Breast epithelium (tissue), 4 donors: ENCODE measurements around the gene PNMT. TPM values are rescaled to one million over a fixed set of nuclear protein-coding genes. Genes with fewer than 3 reads are reported as not detected.

Source experiments
- DNase-seq, 2 donors: peaks; one replicate each; pipeline ENCODE4 v3.0.0-alpha.2; 2019; ENCODE audit warnings: low spot score in 2 of 2
- H3K27ac ChIP-seq, 2 donors: fragments of 200-600 bp; sonication (generic) in 1 of 2; one replicate each; pipeline ENCODE4 v1.5.1; 2016 to 2019; ENCODE audit warnings: mild to moderate bottlenecking in 1 of 2
- H3K27me3 ChIP-seq, 2 donors: fragments of 200-600 bp; sonication (generic) in 1 of 2; one replicate each; pipeline versions ENCODE4 v1.5.1 to v1.6.0; 2017 to 2019; ENCODE audit warnings: control low read depth in 1 of 2, mild to moderate bottlenecking in 1 of 2
- H3K36me3 ChIP-seq: fragments of 200-600 bp; one replicate; pipeline ENCODE4 v1.5.1; 2019
- H3K4me1 ChIP-seq, 2 donors: fragments of 200-600 bp; sonication (generic); one replicate each; pipeline ENCODE4 v1.5.1; 2016 to 2019; ENCODE audit warnings: control low read depth in 1 of 2
- H3K4me3 ChIP-seq, 3 donors: fragments of 200-600 bp; sonication (generic); 1 replicate in 2 of 3; 2 replicates in 1 of 3; pipeline ENCODE4 v1.5.1; 2016 to 2019; ENCODE audit warnings: mild to moderate bottlenecking in 3 of 3, moderate library complexity in 2 of 3
- H3K9me3 ChIP-seq, 2 donors: fragments of 200-600 bp; sonication (generic) in 1 of 2; one replicate each; pipeline ENCODE4 v1.5.1; 2016 to 2019; ENCODE audit warnings: control low read depth in 1 of 2
- POLR2A ChIP-seq: fragments of 450-650 bp; IDR thresholded peaks from one replicate; pipeline ENCODE4 v1.6.1; 2016; ENCODE audit warnings: antibody characterized with exemption, mild to moderate bottlenecking, moderate library complexity
- POLR2AphosphoS5 ChIP-seq, 3 donors: sonication (generic); formaldehyde crosslinking; IDR thresholded peaks; one replicate each; pipeline ENCODE4 v1.6.1; 2017; ENCODE audit warnings: antibody characterized with exemption in 3 of 3
- intact Hi-C: fragments of 100-400 bp; cut with DNase I; formaldehyde crosslinking; loops from one replicate; pipeline ENCODE4 v1.15.1; 2023; ENCODE audit warnings: low total_unique reads
- total RNA-seq, 3 donors: library from RNA; depleted of rRNA; stranded (reverse); fragments of >200 nt; gene quantifications; one replicate each; pipeline ENCODE4 v1.1.0, GENCODE V29; 2016
- TF ChIP-seq, protein P1 (sequence below), 3 donors: fragments of 450-650 bp; IDR thresholded peaks; one replicate each; pipeline ENCODE4 v1.5.1; 2016 to 2017; ENCODE audit warnings: antibody characterized with exemption in 3 of 3, mild to moderate bottlenecking in 3 of 3, moderate library complexity in 3 of 3

PNMT gene
- total RNA-seq, 3 donors from 2014 or later: 1.6 to 9.5 (median 5.1) TPM

DNA sequence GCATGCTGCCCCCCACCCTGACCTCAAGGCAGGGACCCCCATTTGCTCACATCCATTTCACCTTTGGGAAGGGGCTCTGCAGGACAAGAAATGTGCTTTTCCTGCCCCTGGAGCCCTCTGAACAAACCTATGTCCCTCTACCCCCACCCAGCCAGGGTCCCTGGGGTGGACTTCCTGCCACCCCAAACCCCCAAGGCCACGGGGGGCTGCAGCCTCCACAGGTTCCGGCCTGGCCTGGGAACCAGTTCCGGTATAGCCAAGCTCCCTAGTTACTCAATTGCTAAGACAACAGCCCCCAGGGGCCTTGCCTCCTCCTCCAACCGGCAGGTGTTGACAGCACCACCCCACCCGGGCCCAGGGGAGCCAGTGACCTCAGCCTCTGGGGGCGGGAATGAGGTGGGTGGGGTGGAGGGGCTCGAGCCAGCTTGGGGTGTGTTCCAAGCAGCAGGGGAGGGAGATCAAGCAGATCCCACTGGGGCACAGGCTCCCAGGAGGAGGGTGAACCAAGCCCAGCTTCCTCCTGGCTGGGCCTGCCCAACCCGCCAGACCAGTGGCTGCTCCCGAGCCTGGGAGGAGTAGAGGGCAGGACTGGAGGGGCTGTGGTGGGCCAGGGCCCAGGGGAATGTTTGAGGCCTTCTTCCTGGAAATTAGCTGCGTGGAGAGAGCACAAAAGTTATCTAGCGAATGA, 6.6 kb downstream of the PNMT start:
- H3K27ac ChIP-seq: peak overlapping the region; percentile 87 to 91
- H3K4me1 ChIP-seq: peaks cover 10 to 16% of the 10 kb centered on the region in 2 donors
- no peaks in the 10 kb centered on the region for H3K9me3 ChIP-seq
- H3K27me3 ChIP-seq: peaks cover 0 to 4% of the 10 kb centered on the region in 2 donors
- H3K4me3 ChIP-seq: no peak overlapping the region
- no peaks in the 10 kb centered on the region for H3K36me3 ChIP-seq
- intact Hi-C loops: no loop called here
- DNase-seq: peak; percentile 77 to 90
- TF ChIP-seq, protein P1, sequence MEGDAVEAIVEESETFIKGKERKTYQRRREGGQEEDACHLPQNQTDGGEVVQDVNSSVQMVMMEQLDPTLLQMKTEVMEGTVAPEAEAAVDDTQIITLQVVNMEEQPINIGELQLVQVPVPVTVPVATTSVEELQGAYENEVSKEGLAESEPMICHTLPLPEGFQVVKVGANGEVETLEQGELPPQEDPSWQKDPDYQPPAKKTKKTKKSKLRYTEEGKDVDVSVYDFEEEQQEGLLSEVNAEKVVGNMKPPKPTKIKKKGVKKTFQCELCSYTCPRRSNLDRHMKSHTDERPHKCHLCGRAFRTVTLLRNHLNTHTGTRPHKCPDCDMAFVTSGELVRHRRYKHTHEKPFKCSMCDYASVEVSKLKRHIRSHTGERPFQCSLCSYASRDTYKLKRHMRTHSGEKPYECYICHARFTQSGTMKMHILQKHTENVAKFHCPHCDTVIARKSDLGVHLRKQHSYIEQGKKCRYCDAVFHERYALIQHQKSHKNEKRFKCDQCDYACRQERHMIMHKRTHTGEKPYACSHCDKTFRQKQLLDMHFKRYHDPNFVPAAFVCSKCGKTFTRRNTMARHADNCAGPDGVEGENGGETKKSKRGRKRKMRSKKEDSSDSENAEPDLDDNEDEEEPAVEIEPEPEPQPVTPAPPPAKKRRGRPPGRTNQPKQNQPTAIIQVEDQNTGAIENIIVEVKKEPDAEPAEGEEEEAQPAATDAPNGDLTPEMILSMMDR (IDR thresholded peaks at IDR 0.05): no peak
- TF ChIP-seq POLR2AphosphoS5 (IDR thresholded peaks at IDR 0.05): peak in 1 of 3 donors; percentile 27

GRCh38 chr17:39675390-39676082, 7.3 kb downstream of the PNMT start:
- Histone ChIP-seq H3K27me3 (no peaks in the 10 kb centered on the region), H3K4me3 (peak overlapping the region in 1 of 3 donors; percentile 15), H3K9me3 (no peaks in the 10 kb centered on the region), H3K27ac (peak overlapping the region; percentile 87 to 91), H3K4me1 (peaks cover 10 to 16% of the 10 kb centered on the region in 2 donors), H3K36me3 (no peaks in the 10 kb centered on the region)
- DNase-seq: no peak
- intact Hi-C loops: no loop called here
- TF ChIP-seq, protein P1 (IDR thresholded peaks at IDR 0.05): no peak
- no peak for TF ChIP-seq POLR2A
- no peak for TF ChIP-seq POLR2AphosphoS5 (IDR thresholded peaks at IDR 0.05)

- Histone ChIP-seq H3K27ac (peak overlapping the region; percentile 87 to 91), H3K4me3 (no peak overlapping the region), H3K4me1 (peaks cover 10 to 16% of the 10 kb centered on the region in 2 donors), H3K36me3 (no peaks in the 10 kb centered on the region), H3K9me3 (no peaks in the 10 kb centered on the region), H3K27me3 (no peaks in the 10 kb centered on the region)
- intact Hi-C loops: no loop called here
- DNase-seq: peak; percentile 85 to 92
- TF ChIP-seq POLR2AphosphoS5 (IDR thresholded peaks at IDR 0.05) (peak in 1 of 3 donors; percentile 35), POLR2A (no peak)
These were observed 8.1 kb downstream of the PNMT start for GRCh38 chr17:39676198-39676819.

- Histone ChIP-seq H3K27me3 (no peaks in the 10 kb centered on the region), H3K36me3 (no peaks in the 10 kb centered on the region), H3K4me1 (peaks cover 10 to 16% of the 10 kb centered on the region in 2 donors), H3K4me3 (no peak overlapping the region), H3K9me3 (no peaks in the 10 kb centered on the region), H3K27ac (peak overlapping the region; percentile 87 to 91)
- DNase-seq: no peak
- TF ChIP-seq, protein P1 (IDR thresholded peaks at IDR 0.05): no peak
- TF ChIP-seq POLR2AphosphoS5 (IDR thresholded peaks at IDR 0.05) (no peak), POLR2A (no peak)
- intact Hi-C loops: no loop called here
These were observed 8.8 kb downstream of the PNMT start for GRCh38 chr17:39677072-39677471.

- intact Hi-C loops: no loop called here
- H3K36me3 ChIP-seq: no peaks in the 10 kb centered on the region
- peaks cover 10 to 16% of the 10 kb centered on the region in 2 donors for H3K4me1 ChIP-seq
- peak overlapping the region; percentile 87 to 91 for H3K27ac ChIP-seq
- no peaks in the 10 kb centered on the region for H3K27me3 ChIP-seq
- no peak for DNase-seq
- no peak for TF ChIP-seq POLR2A
- TF ChIP-seq POLR2AphosphoS5 (IDR thresholded peaks at IDR 0.05): no peak
- TF ChIP-seq, protein P1 (IDR thresholded peaks at IDR 0.05): no peak
- no peak overlapping the region for H3K4me3 ChIP-seq
- no peaks in the 10 kb centered on the region for H3K9me3 ChIP-seq
These were observed 9.5 kb downstream of the PNMT start for GRCh38 chr17:39677542-39678339.
